GM19372 (cell line): ENCODE measurements around the gene USP19.

Experiments used
- ATAC-seq: cut with Tn5 transposase; IDR thresholded peaks from one replicate; pipeline ENCODE4 v1.9.1; 2021; ENCODE audit warnings: mild to moderate bottlenecking, low read depth, moderate library complexity; ENCODE audit not compliant: unreplicated experiment

USP19 gene

DNA sequence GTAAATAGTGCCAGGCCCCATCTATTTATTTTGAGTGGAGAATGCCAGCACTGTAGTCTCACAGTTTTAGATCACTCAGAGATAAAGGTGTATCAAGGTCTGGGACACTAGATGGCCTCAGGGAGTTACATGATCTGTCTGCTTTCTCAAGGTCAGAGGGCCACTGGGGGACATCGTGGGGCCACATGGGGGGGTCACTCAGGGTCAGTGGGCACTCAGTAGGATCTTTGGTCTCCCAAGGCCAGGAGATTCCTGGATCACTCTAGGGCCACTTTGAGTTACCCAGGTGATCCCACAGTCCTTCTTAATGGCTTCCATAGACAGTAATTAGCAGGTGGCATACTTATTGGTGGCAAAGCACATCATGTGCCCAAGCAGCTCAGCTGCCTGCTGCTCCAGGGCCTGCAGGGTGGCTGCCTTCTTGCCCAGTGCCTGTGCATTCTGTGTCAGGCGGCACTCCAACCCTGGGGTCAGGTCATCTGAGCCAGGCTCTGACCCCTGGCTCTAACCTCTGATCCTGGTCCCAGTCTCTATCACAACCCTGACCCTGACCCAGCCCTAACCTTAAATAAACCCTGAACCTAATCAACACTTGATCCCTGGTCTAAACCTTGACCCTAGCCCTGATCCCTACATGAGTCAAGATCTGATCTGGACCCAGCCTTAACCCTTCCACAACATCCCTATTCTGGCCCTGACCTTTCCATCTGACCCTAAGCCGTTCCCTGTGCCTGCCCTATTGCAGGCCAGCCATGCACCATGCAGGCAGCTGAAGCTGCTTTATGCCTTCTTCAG, 14.0 kb upstream of the USP19 start:
- no peak for ATAC-seq

- no peak for ATAC-seq
Measured at GRCh38 chr3:49133226-49133951, 12.8 kb upstream of the USP19 start.

DNA sequence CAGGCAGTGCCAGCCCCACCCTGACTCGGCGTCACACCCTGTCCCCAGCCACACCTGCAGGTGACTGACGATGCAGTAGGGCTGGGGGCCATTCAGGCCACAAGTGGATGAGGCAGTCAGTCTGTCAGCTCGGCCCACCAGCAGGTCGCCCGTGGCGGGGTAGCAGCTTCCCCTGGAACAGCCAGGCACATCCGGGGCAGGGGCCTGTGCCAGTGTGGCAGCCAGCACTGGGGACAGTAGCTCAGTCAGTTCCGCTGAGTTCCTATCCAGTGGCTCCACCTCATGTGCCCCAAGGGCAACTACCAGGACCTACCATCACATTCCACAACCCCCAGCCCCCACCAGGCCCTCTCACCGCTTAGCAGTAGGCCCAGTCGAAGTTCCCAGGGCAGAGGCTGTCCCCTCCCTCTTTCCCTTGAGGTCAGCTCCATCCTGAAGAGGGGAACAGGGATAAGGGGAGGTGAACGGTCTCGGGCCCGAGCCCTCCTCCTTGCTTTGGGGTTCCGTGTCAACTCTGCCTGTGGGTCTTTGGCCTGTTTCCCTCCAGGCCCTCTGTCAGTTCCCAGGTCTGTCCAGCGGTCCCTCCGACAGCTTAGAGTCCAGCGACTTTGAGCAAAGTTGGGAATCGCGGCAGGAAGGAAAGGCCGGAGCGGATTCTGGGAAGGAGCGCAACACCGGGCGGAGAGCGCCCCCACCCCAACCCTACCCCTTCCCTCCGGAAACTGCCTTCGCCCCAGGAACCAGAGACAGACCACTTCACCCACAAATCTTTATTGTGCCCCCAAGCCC, 12.0 kb upstream of the USP19 start, which contains the start of gene LAMB2:
Gene LAMB2 (minus strand): TSS at position 614 of the 789 bp plus-strand sequence. CDS start 183 bp downstream, at position 431.
- ATAC-seq = no peak

GRCh38 chr3:49132073-49132436, 11.4 kb upstream of the USP19 start:
- ATAC-seq = no peak

DNA sequence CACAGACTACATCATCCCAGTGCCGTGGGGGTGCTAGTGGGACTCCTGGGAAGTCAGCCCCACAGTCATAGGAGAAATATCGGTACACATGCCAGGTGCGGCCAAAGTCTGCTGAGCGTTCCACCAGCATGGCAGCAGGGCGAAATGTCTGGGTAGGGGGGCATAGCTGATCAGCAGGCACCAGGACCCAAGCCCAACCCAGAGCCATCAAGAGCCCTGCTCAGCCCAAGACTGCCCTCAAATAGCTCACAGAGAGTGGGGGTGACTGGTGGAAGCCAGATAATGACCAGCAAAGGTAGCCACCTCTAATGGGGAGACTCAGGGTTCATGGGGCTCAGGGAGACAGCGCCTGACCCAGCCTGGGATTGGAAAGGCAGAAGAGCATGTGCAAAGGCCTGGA, 11.0 kb upstream of the USP19 start:
- ATAC-seq = no peak

DNA sequence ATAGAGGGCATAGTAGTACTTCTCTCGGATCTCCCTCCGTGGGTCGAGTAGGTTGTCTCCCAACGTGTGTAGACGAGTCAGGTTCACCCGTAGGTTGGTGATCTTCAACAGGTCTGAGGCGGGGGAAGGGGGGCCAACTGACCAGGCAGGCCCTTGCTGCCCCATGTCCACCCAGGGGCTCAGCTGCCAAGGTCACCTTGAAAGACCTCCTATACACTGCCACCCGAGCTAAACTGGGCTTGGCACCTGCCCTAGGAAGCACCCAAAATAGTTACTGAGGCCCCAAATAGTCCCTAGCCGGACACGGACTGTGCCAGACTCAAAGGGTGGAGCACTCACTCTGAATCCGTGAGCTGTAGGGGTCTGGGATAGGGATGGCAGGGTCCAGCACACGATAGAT, 10.4 kb upstream of the USP19 start:
- no peak for ATAC-seq

- ATAC-seq = no peak
Measured at GRCh38 chr3:49124991-49125670, 4.5 kb upstream of the USP19 start.

DNA sequence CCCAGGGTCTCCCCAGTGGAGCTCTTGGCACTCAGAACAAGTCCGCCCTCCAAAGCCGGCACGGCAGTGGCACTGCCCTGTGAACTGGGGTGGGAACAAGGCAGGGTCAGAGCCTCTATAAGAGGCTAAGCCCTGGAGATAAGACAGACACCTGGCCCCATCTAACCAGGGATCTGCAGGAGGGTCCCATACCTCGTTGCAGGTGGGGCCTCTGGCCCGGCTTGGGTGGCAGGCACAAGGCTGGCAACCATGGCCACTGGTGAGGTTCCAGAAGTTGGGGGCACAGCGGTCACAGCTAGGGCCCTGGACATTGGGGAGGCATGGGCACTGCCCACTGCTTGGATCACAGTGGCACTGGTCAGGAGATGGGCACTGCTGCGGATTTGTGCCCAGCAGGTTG, 3.6 kb upstream of the USP19 start:
- no peak for ATAC-seq

GRCh38 chr3:49123687-49124086, 3.1 kb upstream of the USP19 start:
- ATAC-seq = no peak

DNA sequence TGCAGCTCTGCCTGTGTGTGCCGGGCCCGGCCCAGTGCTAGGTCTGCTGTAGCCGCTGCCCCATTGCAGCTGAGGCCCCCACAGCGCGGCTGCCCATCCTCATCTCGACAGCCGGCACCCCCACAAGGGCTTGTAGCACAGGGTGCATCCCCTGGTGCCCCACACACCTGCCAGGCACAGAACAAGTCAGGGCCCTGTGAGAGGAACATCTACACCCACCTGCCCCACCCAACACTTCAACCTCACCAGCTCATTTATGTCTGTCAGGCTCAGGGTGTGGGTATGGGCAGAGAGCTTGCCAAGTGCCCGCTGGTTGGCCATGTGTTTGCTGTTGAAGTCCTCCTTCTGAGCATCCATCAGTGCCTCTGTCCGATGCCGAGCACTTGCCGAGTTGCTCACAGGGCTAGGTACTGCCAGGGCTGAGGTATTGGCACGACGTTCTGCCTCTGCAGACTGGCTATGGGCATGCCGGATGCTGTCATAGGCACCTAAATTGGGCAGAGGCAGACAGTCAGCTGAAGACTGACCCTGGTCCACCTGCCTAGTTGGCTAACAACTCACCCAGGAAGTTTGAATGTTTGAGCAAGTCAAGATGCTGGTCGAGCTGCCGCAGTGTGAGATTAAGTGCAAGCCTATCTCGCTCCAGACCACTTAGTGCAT, 2.4 kb upstream of the USP19 start:
- no peak for ATAC-seq

GRCh38 chr3:49122451-49122850, 1.8 kb upstream of the USP19 start:
- no peak for ATAC-seq

DNA sequence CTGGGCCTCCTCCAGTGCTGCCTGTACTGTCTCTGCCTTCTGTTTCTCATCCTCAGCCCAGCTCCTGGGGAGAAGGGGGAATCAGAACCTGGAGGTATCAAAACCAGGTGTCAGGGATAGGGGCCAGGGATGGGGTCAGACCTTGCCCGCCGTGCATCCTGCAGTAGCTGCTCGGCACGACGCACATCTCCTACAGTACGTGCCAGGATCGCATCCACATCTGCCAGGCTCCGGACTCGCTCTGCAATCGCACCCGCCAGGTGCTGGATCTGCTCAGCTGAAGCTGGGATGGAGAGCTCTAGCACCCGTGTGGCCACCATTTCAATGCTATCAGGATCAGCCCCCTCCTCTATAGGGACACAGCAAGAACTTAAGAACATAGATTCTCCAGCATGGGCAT, 1.4 kb upstream of the USP19 start:
- ATAC-seq = no peak

DNA sequence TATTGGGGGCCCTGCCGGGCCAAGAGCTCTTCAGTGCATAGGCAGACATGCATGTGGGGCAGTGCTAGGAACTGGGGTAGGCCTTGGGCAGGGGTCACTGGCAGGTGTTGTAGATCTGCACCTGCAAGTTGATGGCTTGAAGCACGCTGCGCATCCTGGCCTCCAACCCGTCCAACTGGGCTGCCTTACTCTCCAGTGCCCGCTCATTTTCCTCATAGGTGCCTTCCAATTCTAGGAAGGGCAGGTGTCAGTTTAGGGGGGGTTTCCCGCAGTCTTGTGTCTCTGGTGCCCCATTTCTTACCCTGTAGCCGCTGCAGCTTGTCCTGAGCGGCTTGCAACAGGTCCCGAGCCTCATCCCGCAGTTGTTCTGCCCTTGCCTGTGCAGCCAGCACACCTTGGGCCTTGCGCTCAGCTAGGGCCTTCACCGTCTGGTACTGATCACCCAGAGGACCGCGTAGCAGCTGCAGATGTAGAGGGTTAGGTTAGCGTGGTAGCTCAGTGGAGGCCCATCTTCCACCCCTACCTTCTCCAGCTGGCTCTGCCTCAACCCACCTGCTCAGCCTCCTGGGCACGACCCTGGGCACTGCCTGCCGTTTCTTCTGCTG, 611 bp upstream of the USP19 start:
- ATAC-seq = no peak

DNA sequence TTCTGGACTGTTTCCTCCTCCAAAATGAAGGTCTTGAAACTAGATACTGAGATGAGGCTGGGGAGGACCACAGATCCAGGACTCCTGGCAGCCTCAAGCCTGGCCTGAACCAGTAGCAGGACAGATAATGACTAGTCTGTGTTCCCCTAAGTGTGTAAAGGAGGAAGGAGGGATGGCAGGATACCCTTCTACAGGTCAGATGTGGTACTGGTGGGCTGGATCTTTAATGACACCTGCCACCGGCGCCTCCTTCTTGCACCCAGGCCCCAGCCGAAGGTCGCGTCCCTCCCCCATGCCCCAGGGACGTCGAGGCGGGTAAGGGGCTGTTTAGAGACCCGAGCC, 556 bp downstream of the USP19 start:
- ATAC-seq = no peak

GRCh38 chr3:49119439-49119838, 1.2 kb downstream of the USP19 start:
- ATAC-seq = no peak

DNA sequence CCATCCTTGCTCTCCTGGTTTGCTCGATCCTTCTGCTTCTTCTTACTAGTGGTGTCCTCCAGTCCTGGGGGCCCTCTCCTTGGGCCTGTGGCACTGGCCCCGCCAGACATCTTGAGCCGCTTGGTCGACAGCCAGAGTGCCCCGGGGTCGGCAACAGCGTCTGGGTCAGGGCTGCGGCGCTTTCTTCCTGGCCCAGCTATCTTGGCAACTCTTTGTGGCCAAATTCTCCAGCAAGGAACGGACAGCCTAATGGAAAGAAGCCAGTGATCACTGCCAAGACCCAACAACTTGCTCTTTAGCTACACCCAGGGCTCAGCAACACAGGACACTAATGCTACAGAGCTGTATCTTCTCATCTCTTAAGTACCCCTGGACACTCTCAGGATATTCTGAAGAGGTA, 1.6 kb downstream of the USP19 start:
- ATAC-seq = no peak

DNA sequence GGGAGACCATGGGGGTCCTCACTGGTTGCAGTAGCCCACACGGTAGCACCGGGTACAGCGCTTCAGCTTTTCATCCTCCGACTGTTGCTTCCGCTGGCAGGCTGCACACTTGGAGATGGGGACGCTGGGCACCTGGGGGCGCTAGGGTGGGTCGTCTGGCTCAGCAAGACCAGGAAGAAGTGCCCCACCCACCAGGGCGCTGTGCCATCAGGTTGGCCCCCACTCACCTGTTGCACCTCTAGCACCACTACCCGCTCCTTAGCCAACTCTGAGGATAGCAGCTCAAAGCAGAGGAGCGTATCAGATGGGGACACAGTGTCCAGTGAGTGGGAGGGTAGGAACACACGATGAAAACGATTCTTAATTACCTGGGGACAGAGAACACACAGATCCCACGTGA, 8.4 kb downstream of the USP19 start:
- ATAC-seq = no peak

DNA sequence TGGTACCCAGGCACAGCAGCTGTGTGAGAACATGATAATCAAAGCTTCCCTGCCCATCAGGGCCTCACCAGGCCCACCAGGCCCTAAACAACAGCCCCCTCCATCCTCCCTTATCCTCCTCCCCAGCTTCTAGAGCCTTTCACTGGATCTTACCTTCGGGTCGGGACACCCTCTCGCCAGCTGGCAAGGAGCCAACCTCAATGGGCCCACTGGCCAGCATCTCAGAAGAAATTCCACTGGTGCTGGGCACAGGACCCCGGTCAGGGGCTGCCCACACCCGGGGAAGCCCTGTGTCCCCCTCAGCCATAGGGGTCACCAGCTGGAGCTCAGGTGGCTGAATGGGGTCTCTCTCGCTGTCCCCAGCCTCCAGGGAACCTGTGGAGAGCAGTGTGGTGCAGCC, 9.3 kb downstream of the USP19 start:
- ATAC-seq = no peak

DNA sequence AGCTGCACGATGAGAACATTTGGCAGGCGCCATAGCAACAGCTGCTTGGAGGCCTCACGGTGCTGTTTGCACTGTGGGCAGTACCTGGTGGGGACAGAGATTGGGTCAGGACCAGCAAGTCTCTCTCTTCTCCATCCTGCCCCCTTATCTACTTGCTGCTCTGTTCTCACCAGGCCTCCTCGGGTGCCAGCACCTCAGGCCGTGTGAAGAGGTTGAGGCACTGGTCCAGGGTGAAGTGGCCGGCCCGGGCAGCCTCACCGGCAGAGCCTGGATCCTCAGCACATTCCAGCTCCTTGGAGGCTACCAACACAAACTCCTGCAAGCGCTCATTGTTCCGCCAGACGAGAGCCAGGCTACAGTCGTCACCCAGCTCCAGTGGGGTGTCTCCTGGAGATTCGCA, 9.8 kb downstream of the USP19 start:
- ATAC-seq = no peak

DNA sequence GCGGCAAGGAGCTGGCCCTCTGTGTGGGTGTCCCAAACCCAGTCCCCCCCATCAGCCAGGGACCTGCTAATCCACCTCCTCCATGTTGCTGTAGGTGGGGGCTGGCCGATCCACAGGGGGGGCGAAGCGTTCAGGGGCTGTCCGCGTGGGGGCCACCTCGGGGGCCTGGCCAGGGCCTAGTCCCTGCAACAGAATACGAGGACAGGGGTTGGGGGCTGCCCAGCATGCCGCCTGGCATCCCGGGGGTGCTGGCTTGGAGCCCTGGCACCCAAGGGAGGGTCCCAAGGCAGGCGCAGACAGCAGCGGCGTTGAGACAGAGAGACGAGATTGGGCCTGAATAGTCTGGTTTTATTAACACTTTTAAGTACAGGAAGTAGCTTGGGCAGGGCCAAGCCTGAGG, 12.3 kb downstream of the USP19 start:
- no peak for ATAC-seq
